HG02981 (cell line): Measurements from ENCODE around the gene BMERB1.

Experiments used
- ATAC-seq: cut with Tn5 transposase; IDR thresholded peaks from one replicate; pipeline ENCODE4 v1.9.1; 2021; ENCODE audit warnings: mild to moderate bottlenecking, moderate library complexity; ENCODE audit not compliant: unreplicated experiment

Gene BMERB1

DNA sequence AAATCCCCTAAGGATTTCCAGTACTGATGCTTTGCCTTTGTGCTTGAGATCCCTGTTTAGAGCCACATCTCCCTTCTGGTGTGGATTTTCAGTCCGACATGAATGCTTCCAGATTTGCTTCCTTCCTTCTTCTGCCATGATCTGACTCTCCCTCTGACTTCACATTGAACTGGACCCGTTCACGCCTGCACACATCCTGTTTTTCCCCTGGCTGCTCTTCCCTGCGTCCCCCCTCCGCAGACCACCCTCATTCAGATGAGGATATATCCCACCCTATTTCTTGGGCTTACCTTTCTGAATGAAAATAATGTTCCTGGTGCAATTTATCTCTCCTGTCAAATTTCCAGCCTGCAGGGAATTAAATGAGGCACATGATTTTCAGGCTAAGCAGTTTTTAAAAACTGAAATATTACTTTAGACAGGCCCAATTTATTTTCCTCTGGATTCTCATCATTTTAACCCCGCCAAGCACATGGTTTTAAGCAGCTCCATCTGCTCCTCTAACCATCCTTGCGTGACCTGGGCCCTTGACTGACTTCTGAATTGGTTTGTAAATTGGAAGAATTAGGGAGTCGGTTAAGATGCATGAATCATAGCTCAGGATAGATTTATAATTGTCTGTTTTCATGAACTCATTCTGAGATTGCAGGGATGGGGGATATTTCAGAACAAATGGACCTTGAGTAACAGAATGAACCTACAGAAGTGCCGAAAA is 59.2 kb downstream of the BMERB1 start:
- ATAC-seq = no peak

DNA sequence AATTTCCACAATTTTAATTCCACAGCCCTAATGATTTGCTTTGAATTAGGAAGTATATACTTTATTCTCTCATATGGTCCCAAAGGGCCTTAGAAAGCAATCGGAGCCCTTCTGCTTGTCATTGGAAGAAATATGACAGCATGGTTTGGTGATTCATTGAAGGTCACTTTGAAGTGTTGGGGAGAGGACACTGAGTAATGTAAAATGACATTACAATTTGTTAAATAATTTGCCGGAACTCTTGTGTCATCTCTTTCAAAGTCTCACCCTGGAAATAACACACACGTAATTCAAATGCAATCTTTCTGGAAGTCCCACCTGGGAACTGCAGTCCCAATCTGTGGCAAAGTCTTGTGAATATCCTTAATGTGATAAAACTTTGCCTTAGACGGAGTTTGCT is 59.8 kb downstream of the BMERB1 start:
- ATAC-seq = no peak

DNA sequence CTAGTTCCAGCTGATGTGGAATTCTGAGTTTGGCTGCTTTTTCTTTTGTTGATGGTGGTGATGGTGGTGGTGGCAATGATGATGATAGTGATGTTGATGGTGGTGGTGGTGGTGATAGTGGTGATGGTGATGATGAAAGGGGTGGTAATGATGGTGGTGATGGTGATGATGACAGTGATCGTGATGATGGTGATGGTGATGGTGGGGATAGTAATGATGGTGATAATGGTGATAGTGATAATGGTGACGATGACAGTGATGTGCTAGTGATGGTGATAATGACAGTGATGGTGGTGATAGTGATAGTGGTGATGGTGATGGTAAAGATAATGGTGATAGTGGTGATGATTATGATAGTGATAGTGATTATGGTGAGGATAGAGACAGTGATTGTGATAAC is 61.5 kb downstream of the BMERB1 start:
- no peak for ATAC-seq

- no peak for ATAC-seq
Measured at GRCh38 chr16:15498427-15499175, 64.2 kb downstream of the BMERB1 start.

DNA sequence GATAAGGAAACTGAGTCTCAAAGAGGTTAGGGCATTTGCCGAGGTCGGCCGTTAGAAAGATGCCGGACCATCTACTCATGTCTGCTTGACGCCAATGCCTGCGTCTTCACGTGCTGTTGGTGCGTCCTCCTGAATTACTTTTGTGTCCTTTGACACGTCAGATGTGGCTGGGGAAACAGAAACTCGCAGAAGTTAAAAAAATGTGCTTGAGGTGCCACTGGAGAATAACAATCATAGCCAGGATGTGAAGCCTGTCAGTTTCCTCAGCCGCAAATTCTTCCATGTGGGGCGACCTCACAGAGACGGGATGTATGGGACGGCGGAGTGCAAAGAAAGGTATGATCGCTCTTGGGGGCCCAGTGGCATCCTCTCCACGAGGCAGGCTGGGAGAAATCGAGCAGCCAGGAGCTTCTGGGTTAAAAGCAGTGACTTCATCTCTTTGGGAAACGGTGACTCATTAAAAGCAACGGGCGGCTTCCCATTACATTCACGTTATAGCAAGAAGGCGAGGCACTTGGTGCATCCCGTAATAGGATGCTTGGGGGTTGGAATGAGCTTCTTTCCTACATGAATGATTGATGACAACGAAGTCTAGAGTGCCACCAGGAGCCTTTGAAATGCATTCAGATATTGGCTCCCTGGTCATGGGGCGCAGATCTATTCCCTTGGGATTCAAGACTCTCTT is 67.8 kb downstream of the BMERB1 start:
- ATAC-seq = no peak

DNA sequence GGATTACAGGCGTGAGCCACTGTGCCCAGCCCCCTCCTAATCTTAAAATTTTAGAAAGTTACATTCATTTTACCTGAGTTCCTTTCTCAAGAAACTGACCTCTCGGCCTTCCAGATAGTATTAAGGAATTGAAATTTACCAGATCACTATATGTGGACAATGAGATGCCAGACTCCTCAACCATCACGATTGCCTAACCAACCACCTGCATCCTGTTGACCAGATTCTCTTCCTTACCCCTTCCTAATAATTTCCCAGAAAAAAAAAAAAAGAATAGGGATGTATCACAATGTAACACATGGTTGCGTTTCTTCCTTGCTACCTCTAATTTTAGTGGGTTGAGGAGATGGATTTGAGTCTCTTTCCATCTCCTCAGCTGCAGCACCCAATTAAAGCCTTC is 72.1 kb downstream of the BMERB1 start:
- no peak for ATAC-seq

DNA sequence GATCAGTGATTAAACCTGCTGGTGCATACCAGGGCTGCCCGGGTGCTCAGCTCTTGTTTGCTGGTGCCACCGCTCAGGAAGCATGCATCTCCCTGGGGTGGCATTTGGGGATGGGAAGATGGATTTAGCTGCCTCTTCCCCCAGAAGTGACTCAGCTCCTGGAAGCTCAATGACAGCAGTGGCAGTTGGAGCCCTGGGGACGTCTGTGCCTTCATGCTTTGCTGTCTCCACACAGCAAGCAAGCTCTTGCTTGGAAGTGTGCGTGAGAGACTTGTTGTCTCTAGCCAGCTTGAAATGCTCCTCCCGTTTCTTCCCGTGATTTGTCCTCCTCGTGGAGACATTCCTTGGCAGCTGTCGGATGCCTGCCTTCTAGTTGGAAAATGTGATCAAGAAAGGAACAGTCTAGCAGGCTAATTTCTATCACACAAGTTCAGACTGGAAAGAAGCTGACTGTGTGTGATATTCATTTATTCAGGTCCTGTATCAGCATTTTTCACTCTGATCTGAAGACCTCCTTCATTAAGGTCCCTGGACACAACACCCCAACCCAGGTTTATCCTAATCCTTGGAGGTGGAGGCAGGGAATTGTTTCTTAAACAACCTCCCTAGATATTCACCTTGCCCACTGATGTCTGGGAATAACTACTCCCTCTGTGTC is 73.0 kb downstream of the BMERB1 start:
- ATAC-seq = no peak

DNA sequence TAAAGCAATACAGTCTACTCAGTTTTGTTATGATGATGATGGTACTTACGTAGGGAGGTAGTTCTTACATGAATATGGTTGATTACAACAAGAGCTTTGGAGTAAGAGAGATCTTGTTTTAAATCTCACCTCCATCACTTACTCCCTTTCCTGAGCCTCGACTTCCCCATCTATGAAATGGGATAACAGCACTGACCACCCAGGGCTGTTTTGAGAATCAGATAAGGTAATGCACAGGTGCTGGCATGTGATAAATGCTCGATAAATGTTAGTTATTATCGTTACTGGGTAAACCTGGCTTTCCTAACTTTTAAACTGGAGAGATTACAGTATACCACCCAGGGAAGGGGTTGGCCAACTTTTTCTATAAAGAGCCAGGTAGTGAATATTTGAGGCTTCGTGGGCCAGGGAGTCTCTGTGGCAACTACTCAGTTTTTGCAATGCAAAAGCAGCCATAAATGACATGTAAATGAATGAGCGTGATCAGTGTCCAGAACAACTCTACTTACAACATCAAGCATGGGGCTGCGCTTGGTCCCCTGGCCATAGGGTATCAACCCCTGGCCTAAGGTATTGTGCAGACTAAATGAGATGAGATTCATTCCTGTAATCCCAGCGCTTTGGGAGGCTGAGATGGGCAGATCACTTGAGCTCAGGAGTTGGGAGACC is 73.7 kb downstream of the BMERB1 start:
- ATAC-seq = no peak

- no peak for ATAC-seq
Measured at GRCh38 chr16:15509051-15509592, 74.7 kb downstream of the BMERB1 start.

- ATAC-seq = no peak
Measured at GRCh38 chr16:15509593-15510535, 75.5 kb downstream of the BMERB1 start.

DNA sequence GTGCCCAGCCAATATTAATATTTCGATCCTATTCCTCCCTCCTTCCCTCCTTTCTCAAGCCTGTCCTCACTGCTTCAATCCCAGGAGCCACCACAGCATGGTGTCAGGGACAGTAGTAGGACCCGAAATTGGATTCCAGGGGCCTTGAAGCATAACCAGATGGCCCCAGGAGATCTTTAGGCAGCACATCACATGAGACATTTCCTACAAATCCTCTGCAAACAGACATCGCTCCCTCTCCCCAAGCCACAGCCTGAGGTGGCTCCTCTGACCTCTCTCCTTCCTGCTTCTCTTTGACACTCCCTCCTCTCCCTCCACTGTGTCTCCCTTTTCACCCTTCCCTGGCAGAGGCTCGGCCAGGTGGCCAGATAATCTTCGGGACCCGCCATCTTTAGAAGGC is 76.6 kb downstream of the BMERB1 start:
- ATAC-seq = no peak

- no peak for ATAC-seq
Measured at GRCh38 chr16:15511759-15512487, 77.5 kb downstream of the BMERB1 start.

GRCh38 chr16:15513156-15513555 is 78.8 kb downstream of the BMERB1 start:
- ATAC-seq = no peak

DNA sequence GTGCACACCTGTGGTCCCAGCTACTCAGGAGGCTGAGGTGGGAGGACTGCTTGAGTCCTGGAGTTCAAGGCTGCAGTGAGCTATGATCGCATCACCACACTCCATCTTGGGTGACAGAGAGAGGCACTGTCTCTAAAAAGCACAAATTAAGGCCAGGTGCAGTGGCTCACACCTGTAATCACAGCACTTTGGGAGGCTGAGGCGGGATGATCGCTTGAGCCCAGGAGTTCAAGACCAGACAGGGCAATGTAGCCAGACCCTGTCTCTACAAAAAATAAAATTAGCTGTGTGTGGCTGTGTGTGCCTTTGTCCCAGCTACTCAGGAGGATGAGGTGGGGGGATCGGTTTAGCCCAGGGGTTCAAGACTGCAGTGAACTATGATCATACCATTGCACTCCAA is 81.6 kb downstream of the BMERB1 start:
- ATAC-seq = no peak

- ATAC-seq = no peak
Measured at GRCh38 chr16:15516609-15517008, 82.2 kb downstream of the BMERB1 start.

DNA sequence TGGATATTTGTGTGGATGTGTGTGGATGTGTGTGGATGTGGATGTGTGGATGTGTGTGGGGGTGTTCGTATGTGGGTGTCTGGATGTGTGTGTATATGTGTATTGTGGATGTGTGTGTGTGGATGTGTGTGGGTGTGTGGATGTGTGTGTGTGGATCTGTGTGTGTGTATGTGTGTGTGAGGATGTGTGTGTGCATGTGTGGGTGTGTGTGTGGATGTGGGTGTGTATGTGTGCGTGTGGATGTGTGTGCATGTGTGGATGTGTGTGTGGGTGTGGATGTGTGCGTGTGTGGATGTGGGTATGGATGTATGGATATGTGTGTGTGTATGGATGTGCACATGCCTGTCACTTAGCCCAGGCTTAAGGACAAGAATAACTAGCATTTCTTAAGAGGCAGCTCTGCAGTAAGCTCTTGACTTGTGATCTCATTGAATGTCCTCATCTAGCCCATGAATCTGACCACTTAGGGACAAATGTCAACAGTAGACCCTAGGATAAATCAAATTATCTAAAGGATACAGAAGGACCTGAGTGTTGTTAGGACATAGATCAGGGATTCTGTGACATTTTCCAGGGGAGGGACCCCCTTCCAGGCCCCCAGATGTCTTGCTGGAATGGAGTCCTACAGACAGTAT is 83.5 kb downstream of the BMERB1 start:
- no peak for ATAC-seq

GRCh38 chr16:15518381-15519351 is 84.3 kb downstream of the BMERB1 start:
- no peak for ATAC-seq
